OCI-LY7 (cell line): ENCODE measurements around the gene SYS1.

Experiments
- CTCF ChIP-seq: fragments of 200-600 bp; sonication (generic); conservative IDR thresholded peaks from 2 replicates; pipeline ENCODE4 v1.5.1; 2014; ENCODE audit warnings: mild to moderate bottlenecking, antibody characterized with exemption, low read length, moderate library complexity, mixed read lengths
- EZH2phosphoT487 ChIP-seq: fragments of 200-600 bp; sonication (generic); IDR thresholded peaks from 2 replicates; pipeline ENCODE4 v1.6.1; 2018; ENCODE audit warnings: low read depth, borderline replicate concordance, mild to moderate bottlenecking, mixed run types, antibody characterized with exemption, low read length, moderate library complexity, mixed read lengths

GRCh38 chr20:45372646-45373352 lies 9.8 kb downstream of the SYS1 start:
- TF ChIP-seq CTCF (no peak), EZH2phosphoT487 (no peak)
